ELF-1 (cell line): ENCODE results near the gene RSPH3.
"Not testable (repeated sequence)": the region's sequence is repeated elsewhere in the genome, so short reads cannot be mapped to it uniquely, and the experiment has no call there.

Source experiments
- DNase-seq: peaks from one replicate; pipeline ENCODE4 v3.0.0-alpha.2; 2016; ENCODE audit warnings: low read depth, low spot score

RSPH3 gene

DNA sequence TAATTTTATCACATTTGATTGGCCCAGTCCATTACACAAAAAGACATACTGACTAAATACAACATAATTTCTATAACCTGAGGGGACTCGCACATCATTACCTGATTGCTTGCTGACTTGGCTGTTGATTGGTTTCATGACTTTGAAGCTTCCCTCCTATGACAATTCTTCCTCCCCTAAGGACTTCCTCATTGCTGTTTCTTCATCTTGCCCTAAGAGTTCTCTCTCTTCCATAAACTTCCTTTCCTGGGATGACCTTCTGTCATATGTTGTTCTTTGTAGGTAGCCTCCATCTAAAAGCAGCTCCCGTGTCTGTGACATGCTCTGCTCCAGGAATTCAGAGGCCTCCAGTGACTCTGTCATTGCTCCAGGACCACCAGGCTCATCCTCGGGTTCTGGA, 22.6 kb downstream of the RSPH3 start:
- no peak for DNase-seq

DNA sequence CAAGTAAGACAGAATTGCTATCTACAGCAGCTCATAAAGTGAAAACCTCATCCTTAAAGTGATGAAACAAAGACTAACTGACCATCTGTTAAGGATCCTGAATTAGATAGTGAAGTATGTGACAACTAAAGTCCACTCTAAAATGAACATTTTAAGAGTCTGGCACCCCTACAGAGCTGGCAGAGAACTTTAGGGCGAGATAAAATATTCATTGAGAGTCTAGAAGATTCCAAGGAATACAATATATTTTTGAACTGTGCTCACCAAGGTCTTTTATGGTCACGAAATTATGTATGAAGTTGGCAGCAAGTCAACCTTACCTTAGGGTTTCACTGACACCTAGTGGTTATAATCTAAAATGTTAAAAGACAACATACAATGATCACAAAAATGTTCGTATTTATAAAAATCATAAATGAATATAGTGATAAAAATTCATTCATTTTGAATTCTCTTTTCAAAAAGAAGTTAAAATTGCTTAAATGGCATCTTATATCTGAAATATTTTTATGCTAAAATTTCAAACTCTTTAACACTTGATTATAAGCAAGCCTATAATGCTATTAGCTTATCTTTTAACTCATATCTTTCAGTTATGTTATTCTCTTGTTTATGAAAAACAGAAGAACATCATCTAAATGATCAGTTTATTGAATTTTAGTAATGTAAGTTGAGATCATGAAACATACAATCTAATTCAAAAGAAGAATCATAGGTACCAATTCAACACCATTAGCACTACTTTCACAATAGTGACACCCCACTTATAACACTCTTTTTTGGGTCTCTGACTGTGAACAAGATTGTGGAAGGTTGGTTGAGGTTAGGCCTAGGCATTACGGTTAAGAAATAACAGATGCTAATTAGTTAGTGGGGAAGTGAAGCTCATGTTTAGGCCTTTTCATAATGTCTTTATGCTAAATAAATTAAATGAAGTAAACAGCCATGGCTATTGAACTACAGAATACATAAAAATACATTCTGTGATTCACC, 27.5 kb downstream of the RSPH3 start:
- no peak for DNase-seq

DNA sequence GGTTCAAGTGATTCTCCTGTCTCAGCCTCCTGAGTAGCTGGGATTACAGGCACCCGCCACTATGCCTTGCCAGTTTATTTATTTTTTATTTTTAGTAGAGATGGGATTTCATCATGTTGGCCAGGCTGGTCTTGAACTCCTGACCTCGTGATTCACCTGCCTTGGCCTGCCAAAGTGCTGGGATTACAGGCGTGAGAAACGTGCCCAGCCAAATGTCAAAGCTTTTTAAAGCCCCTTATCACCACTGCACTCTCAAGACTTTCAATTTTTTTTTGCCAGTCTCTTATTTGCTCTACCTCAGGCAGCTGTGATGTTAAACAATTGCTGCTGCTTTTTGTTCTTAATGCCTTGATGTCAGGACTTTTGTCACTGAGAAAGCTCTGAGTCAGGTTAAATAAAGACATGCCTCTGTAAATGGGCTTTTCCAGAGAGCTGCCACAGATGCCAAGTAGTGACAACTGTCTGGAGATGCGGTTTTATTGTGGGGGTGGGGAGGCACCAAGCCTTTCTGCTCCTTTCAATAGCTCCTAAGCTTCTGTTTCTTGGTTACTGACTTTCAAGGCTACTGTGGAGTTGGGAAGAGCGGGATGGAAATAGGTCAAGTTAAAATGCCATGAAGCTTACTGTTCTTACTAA, 29.2 kb downstream of the RSPH3 start:
- DNase-seq: peak; percentile 12

DNA sequence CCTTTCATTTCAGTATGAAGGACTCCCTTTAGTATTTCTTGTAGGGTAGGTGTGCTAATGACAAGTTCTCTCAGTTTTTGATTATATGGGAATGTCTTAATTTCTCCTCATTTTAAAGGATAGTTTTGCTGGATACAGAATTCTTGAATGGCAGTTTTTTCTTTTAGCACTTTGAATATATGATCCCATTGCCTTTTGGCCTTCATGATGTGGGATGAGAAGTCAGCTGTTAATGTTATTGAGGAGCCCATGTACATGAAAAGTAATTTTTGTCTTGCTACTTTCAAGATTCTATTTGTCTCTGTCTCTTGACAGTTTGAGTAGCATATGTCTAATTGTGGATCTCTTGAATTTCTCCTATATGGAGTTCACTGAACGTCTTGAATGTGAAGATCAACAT, 30.9 kb downstream of the RSPH3 start:
- no peak for DNase-seq

DNA sequence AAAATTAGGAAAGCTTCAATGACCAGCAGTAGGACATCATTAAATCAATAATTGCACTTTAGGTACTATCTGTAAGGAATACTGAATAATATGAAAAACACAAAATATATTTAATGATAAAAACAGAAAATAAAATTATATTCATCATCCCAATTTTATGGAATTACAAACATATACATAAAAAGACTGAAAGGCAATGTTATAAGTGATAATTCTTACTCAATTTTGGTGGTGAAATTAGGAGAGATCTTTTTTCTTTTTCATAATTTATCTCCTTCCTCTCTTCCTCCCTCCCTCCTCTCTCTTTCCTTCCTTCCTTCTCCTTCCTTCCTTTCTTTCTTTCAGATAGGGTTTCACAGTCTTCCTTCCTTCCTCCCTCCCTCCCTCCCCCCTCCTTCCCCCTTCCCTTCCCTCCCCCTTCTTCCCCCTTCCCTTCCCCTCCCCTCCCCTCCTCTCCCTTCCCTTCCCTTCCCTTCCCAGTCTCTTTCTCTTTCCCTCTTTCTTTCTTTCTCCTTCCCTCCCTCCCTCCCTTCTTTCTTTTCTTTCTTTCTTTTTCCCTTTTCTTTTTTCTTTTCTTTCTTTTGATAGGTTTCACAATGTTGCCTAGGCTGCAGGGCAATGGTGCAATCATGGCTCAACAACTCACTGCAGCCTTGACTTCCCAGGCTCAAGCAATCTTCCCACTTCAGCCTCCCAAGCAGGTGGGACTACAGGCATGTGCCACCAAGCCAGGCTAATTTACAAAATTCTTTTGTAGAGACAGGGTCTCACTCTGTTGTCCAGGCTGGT, 36.8 kb downstream of the RSPH3 start:
- no peak for DNase-seq

DNA sequence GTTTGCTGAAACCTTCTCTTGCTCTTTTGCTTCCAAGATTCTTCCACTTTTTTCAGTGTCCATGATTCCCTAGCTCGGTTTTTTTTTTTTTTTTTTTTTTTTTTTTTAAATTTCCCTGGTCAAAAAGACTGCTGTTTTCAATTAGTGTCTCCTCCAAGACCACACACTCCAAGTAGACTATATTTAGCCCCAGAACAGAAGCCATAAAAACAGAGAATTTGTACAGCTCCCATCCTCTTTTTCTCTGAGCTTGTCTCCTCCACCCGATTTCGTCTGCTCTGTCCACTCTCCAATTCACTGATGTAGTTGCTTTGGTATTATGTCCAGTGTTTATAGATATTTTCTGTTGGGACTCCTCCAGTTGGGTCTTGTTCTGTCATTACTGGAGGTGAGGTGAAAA, 37.6 kb downstream of the RSPH3 start:
- no peak for DNase-seq

DNA sequence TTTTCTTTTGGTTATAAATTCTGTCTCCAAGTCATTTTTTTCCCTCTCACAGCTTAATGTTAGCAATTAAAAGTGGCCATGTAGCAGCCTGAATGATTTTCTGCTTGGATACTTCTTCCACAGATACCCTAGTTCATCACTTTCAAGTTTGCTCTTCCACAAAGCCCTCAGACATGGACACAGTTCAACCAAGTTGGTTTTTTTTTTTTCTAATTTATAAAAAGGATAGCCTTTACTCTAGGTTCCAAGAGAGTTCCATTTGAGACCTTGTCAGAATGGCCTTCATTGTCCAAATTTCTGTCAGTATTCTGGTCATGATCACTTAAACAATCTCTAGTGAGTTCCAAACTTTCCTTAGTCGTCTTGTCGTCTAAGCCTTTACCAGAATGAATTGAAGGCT, 40.0 kb downstream of the RSPH3 start:
- no peak for DNase-seq

DNA sequence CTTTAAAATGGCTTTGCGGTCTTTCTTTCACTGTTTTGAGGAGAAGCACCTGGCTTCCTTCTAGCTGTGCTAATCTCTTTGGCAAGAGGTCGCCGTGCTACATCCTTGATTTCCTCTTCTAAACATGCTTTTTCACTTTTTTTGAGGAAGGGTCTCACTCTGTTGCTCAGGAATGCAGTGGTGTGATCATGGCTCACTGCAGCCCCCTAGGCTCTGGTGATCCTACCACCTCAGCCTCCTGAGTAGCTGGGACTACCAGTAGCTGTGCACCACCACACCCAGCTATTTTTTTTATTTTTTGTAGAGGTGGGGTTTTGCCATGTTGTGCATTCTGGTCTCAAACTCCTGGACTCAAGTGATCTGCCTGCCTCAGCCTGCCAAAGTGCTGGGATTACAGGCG, 40.5 kb downstream of the RSPH3 start:
- peak; percentile 27 for DNase-seq

DNA sequence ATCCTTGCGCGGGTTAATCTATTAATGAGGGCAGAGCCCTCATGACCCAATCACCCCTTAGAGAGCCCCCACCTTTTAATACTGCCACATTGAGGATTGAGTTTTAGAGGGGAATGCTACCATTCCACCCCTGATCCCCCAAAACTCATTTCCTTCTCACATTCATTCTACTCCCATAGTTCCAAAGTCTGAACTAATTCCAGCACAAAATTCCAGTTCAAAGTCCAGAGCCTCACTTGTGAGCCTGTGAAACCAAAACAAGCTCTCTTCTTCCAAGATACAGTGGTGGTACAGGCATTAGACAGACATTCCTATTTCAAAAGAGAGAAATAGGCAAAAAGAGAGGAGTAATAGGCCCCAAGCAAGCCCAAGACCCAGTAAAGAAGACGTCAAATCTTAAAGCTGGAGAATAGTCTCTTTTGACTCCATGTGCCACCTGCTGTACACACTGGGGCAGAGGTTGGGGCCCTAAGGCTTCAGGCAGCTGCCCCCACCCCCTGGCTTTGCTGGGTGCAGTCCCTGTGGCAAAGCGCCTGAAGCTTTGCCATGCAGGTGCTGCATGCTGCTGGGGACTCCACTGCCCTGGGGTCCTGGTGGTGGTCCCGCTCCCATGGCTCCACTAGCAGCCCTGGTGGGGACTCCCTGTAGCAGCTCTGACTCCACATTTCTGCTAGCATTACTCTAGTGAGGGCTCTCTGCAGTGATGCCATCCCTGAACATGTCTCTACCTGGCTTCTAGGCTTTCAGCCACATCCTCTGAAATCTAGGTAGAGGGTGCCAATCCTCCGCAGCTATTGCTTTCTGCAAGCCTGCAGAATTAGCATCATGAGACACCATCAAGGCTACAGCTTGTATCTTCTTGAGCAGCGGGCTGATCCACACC, 41.3 kb downstream of the RSPH3 start:
- DNase-seq: no peak

DNA sequence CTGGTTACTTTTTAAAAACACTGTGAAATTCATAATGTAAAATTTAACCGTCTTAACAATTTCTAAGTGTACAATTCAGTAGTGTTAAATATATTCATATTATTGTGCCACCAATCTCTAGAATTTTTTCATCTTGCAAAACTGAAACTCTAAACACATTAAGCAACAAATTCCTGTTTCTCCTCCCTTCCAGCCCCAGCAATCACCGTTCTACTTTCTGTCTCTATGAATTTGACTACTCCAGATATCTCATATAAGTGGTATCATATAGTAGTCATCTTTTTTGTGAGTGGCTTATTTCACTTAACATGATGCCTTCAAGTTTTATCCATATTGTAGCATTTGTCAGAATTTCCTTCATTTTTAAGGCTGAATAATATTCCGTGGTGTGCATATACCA, 44.7 kb downstream of the RSPH3 start:
- no peak for DNase-seq

DNA sequence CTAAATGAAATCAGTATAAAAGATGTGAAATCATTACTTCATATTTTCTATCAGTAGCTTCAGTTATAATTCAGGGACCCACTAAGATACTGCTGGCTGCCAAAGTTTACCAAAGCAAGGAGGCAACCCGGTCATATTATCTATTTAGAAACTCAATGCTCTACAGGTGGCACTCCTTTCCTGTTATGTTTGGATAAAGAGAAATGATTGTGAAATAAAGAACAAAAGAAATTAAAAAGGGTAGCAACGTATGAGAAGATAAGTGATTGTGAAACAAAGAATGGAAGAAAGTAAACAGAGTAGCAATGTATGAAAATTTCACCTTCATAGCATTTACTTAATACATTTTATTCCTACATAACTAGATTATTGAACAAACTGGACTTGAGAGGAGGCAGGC, 45.2 kb downstream of the RSPH3 start:
- DNase-seq: no peak

DNA sequence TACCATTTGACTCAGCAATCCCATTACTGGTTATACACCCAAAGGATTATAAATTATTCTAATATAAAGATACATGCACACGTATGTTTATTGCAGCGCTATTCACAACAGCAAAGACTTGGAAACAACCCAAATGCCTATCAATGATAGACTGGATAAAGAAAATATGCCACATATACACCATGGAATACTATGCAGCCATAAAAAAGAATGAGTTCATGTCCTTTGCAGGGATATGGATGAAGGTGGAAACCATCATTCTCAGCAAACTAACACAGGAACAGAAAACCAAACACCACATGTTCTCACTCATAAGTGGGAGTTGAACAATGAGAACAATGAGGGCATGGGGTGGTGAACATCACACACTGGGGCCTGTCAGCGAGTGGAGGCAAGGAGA, 48.0 kb downstream of the RSPH3 start:
- not testable (repeated sequence) for DNase-seq

DNA sequence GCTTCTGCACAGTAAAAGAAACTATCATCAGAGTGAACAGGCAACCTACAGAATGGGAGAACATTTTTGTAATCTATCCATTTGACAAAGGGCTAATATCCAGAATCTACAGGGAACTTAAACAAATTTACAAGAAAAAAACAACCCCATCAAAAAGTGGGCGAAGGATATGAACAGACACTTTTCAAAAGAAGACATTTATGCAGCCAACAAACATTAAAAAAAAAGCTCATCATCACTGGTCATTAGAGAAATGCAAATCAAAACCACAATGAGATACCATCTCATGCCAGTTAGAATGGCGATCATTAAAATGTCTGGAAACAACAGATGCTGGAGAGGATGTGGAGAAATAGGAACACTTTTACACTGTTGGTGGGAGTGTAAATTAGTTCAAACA, 48.4 kb downstream of the RSPH3 start:
- not testable (repeated sequence) for DNase-seq

DNA sequence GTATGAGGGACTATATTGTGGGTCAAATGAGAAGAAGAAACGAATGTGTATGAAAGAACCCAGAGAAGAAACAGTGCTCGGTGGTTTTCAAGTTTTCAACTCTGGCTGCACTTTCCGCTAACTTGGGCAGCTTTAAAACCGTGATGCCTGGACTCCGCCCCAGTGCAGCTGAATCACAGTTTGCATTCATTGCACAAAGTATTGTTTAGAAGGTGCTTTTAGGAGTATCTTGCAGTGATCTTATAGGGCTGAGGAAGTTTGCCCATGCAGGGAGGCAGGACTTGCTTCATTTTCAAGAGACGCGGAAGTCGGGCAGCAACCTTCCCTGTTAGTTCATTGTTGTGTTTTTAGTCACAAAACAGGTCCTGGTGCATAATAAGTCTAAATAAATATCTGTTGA, 52.7 kb downstream of the RSPH3 start:
- DNase-seq: no peak

DNA sequence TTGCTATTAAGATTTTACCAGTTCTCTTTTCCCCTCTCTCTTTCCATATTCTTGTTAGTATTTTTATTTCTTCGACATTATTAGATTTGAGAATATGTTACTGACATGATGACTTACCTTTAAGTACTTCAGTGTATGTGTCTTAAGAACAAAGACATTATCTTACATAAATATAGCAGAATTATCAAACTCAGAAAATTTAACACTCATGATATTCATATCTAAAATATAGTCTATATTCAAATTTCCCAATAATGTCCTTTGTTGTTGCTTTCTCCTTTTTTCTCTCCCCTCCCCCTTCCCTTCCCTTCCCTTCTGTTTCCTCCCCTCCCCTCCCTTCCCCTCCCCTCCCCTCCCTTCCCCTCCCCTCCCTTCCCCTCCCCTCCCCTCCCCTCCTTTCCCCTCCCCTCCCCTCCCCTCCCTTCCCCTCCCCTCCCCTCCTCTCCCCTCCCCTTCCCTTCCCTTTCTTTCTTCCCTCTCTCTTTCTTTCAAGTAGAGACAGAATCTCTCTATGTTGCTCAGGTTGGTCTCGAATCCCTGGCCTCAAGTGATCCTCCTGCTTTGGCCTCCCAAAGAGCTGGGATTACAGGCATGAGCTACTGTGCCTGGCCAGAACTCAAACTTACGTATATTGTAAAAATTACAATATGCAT, 56.5 kb downstream of the RSPH3 start:
- DNase-seq: no peak

DNA sequence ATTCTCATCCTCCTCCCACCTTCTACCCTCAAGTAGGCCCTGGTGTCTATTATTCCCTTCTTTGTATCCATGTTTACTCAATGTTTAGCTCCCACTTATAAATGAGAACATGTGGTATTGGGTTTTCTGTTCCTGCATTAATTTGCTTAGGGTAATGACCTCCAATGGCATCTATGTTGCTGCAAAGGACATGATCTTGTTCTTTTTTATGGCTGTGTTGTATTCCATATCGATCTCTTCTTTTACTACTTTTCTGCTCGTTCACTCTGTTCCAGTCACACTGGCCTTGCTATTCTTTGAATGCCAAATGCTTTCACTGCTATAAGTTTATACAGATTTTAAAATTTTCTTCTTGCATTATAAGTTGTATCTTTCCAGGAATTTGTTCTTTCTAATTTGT, 57.7 kb downstream of the RSPH3 start:
- no peak for DNase-seq

DNA sequence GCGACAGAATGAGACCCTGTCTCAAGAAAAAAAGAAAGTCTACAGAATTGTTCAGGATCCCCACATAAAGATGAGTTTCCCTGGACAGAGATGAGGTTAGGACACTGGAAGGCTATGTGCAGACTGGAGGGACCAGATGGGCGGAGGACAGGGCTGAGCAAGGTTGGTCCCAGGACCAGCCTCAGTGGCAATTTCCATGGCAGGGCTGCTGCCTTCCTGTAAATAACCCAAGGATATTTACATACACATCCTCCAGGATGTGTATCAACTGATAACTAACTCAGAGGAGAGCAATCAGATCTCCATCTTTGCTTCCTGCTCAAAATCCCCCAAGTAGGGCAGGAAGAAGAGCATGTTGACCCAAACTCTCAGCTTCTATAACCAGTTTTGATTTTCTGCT, 58.8 kb downstream of the RSPH3 start:
- DNase-seq: no peak

DNA sequence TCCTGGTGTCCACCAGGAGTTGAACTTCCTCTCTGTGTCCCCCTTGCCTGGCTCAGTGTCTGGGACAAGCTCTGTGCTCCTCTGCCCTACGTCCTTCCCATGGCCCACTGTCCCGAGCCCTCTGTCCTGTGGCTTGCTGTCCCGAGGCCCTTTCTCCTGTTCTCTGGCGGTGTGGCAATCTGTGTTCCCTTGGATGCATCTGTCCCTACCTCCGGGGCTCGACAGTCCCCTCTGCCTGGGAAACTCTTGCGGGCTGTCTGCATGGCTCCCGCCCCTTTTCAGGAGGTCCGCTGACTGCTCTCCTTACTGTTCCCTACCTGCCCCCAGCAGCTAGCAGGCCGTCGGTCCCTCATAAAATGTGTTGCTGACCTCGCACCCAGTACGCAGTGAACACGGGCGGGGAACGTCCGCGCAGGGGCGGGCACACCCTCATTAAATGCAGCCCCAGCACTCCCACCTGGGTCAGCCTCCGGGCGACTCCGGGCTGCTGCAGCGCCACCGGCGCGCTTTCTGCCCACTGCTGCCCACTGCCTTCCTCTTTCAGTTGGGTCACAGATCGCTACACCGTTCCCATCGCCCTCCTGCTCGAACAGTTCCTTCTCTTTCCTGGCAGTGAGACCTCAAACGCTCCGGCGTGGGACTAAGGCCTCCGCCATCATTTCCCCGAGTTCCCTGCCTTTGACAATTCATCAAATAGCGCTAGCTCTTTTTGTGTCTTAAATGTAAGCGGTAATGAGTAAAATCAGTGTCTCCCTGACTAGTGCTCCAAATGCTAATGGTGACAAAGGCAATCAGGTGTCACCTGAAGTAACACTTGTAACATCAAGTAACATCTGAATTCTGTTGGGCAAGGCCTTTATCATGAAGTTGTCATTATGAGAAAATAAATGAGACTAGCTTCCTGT, 60.5 kb downstream of the RSPH3 start:
- DNase-seq: peak; percentile 74

DNA sequence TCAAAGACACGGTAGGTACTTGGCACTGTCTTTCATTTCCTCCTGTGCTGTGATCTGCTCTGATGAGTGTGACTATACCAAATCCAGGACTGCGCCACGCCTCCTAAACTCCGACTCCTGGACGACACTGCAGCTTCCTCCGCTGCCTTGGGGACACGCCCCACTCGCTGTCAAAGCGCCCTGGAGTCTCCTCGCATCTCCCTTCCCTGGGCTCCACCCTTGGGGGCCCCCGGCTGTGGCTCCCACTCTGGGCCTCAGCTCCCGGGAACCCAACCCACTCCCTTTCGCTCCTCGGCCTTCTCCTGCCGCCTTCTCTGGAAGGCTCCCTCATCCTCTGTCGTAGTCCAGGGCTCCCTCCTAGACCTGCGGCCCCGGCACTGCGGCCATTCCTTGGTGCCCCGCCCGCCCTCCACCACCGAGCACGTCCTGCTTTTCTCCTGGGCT, 61.2 kb downstream of the RSPH3 start:
- DNase-seq: peak; percentile 72

DNA sequence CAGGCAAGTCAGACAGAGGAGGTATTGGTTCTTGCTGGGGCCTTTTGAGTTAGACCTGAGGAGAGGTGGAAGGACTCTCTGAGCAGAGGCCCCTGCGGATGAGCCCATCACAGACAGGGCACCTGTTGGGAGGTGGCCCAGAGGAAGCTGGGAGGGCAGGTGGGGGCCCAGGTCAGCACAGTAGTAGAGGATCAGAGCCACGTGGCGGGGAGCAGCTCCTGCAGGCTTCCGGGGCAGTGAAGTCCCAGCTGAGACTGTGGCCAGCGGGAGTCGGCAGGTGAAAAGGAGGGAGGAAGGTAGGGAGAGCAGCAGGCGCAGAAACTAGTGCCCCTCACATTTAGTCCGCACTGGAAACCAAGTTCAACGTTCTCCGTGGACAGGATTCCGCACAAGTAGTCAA, 61.8 kb downstream of the RSPH3 start:
- DNase-seq: no peak
